ENCODE data around the gene PGPEP1. TPM values are rescaled to one million over a fixed set of nuclear protein-coding genes. Genes with fewer than 3 reads are reported as not detected.
"Not testable (repeated sequence)": the region's sequence is repeated elsewhere in the genome, so short reads cannot be mapped to it uniquely, and the experiment has no call there.

The PGPEP1 gene
- total RNA-seq, 4 donors from 2014 or later = 23.5 to 44.0 (median 27.9) TPM

DNA sequence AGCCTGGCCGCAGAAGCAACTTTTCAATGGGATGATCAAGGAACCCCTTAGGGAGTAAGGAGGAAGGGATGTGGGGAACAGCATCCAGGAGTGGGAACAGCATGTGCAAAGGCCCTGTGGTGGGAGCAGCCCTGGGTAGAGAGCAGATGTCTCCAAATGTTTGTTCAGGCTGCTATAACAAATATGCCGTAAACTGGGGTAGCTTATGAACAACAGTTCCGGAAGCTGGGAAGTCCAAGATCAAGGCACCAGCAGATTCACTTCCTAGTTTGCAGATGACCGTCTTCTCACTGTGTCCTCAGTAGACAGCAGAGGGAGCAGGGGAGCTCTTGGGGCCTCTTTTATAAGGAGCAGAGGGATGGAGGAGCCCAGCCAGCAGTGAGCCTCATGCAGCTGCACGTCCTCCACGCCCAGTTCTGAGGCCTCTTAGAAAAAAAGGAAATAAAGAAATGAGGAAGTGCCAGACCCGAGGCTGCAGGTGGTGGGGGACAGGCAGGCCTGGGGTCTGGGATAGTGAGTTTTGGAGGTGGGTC, 61.2 kb downstream of the PGPEP1 start:
- DNase-seq = peak in 1 of 2 donors; percentile 31
- TF ChIP-seq POLR2A (IDR thresholded peaks at IDR 0.05) = no peak
- TF ChIP-seq, protein P1, sequence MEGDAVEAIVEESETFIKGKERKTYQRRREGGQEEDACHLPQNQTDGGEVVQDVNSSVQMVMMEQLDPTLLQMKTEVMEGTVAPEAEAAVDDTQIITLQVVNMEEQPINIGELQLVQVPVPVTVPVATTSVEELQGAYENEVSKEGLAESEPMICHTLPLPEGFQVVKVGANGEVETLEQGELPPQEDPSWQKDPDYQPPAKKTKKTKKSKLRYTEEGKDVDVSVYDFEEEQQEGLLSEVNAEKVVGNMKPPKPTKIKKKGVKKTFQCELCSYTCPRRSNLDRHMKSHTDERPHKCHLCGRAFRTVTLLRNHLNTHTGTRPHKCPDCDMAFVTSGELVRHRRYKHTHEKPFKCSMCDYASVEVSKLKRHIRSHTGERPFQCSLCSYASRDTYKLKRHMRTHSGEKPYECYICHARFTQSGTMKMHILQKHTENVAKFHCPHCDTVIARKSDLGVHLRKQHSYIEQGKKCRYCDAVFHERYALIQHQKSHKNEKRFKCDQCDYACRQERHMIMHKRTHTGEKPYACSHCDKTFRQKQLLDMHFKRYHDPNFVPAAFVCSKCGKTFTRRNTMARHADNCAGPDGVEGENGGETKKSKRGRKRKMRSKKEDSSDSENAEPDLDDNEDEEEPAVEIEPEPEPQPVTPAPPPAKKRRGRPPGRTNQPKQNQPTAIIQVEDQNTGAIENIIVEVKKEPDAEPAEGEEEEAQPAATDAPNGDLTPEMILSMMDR (IDR thresholded peaks at IDR 0.05) = peak in 1 of 6 experiments; percentile 17
- Histone ChIP-seq H3K4me1 (peaks cover 0 to 11% of the 10 kb centered on the region in 2 donors), H3K27me3 (no peaks in the 10 kb centered on the region), H3K4me3 (replicated peaks in 1 of 3) (no peak overlapping the region), H3K27ac (no peak overlapping the region), H3K9me3 (no peaks in the 10 kb centered on the region), H3K36me3 (no peaks in the 10 kb centered on the region)
- 59 to 66% methylated on average over 7 of the region's 7 CpGs for WGBS, 2 donors
- intact Hi-C loops (cut with DNase I) = no loop called here

DNA sequence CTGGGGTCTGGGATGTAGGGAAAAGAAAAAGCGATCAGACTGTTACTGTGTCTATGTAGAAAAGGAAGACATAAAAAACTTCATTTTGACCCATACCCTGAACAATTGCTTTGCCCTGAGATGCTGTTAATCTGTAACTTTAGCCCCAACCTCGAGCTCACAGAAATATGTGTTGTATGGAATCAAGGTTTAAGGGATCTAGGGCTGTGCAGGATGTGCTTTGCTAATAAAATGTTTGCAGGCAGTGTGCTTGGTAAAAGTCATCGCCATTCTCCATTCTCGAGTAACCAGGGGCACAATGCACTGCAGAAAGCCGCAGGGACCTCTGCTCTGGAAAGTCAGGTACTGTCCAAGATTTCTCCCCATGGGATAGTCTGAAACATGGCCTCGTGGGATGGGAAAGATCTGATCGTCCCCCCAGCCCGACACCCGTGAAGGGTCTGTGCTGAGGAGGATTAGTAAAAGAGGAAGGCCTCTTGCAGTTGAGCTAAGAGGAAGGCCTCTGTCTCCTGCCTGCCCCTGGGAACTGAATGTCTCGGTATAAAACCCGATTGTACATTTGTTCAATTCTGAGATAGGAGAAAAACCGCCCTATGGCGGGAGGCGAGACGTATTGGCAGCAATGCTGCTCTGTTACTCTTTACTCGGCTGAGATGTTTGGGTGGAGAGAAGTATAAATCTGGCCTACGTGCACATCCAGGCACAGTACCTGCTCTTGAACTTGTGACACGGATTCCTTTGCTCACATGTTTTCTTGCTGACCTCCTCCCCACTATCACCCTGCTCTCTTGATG, 62.3 kb downstream of the PGPEP1 start:
- H3K9me3 ChIP-seq; intact Hi-C loops (cut with DNase I); H3K4me1 ChIP-seq; H3K36me3 ChIP-seq; H3K27ac ChIP-seq; H3K4me3 ChIP-seq (replicated peaks in 1 of 3); DNase-seq; H3K27me3 ChIP-seq: not testable (repeated sequence)
- 77 to 85% methylated on average over 18 of the region's 18 CpGs for WGBS, 2 donors

DNA sequence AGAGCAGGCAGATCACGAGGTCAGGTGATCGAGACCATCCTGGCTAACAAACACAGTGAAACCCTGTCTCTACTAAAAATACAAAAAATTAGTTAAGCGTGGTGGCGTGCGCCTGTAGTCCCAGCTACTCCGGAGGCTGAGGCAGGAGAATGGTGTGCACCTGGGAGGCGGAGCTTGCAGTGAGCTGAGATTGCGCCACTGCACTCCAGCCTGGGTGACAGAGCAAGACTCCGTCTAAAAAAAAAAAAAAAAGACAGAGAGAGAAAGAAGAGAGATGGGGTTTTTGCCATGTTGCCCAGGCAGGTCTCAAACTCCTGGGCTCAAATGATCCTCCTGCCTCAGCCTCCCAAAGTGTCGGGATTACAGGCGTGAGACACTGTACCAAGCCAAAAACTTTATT, 65.4 kb downstream of the PGPEP1 start:
- H3K36me3 ChIP-seq; H3K9me3 ChIP-seq; intact Hi-C loops (cut with DNase I); H3K27me3 ChIP-seq; DNase-seq; H3K4me3 ChIP-seq (replicated peaks in 1 of 3); H3K27ac ChIP-seq; H3K4me1 ChIP-seq: not testable (repeated sequence)
- WGBS, 2 donors = 88 to 93% methylated on average over 11 of the region's 11 CpGs

DNA sequence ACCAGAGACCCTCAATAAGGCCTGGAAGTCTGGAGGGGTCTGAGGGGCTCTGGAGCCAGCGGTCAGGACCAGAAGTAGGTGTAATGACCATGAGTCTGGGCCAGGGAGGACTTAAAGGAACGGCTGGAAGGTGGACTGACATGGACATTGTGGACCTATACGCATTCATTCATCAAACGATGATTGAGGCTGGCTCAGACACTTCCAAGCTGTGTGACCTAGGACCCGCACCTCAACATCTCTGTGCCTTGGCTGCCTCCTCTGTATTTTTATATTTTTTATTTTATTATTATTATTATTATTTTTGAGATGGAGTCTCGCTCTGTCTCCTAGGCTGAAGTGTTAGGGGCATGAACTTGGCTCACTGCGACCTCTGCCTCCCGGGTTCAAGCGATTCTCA, 66.4 kb downstream of the PGPEP1 start:
- Histone ChIP-seq H3K9me3 (no peaks in the 10 kb centered on the region), H3K27ac (no peak overlapping the region), H3K4me3 (replicated peaks in 1 of 3) (no peak overlapping the region), H3K4me1 (peaks cover 0 to 7% of the 10 kb centered on the region in 2 donors), H3K36me3 (no peaks in the 10 kb centered on the region), H3K27me3 (no peaks in the 10 kb centered on the region)
- 87 to 90% methylated on average over 9 of the region's 9 CpGs for WGBS, 2 donors
- no peak for DNase-seq
- intact Hi-C loops (cut with DNase I) = no loop called here
- TF ChIP-seq, protein P1 (IDR thresholded peaks at IDR 0.05) = no peak
- TF ChIP-seq POLR2A (IDR thresholded peaks at IDR 0.05) = no peak

DNA sequence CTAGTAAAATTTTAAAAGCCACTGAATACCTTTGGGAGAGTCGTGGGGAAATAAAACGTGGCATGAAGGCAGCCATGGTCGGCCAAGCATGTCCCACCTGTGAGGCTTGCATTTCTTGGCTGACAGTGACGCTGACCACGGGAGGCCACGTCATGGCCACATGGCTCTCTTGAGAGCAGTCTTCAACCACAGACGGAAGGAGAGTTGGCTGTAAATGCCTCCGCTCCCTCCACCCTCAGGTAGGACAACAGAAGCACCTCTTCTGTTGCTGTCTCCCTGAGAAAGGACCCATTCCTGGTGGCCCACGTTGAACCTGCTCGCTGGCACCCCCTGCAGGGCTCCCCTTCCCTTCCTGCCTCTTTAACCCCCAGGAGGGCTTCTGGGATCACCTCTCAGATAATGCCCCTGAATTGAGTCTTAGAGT, 67.7 kb downstream of the PGPEP1 start:
- Histone ChIP-seq H3K9me3 (no peaks in the 10 kb centered on the region), H3K36me3 (no peaks in the 10 kb centered on the region), H3K4me3 (replicated peaks in 1 of 3) (no peak overlapping the region), H3K27me3 (no peaks in the 10 kb centered on the region), H3K4me1 (peaks cover 0 to 7% of the 10 kb centered on the region in 2 donors), H3K27ac (peak overlapping the region in 1 of 3 donors; percentile 52)
- TF ChIP-seq, protein P1 (IDR thresholded peaks at IDR 0.05) = peak; percentile 11 to 40 (median 32)
- TF ChIP-seq POLR2A (IDR thresholded peaks at IDR 0.05) = peak in 1 of 2 donors; percentile 29
- DNase-seq = peak; percentile 85 to 87
- intact Hi-C loops (cut with DNase I) = no loop called here
- WGBS, 2 donors = 22 to 27% methylated on average over 10 of the region's 10 CpGs

DNA sequence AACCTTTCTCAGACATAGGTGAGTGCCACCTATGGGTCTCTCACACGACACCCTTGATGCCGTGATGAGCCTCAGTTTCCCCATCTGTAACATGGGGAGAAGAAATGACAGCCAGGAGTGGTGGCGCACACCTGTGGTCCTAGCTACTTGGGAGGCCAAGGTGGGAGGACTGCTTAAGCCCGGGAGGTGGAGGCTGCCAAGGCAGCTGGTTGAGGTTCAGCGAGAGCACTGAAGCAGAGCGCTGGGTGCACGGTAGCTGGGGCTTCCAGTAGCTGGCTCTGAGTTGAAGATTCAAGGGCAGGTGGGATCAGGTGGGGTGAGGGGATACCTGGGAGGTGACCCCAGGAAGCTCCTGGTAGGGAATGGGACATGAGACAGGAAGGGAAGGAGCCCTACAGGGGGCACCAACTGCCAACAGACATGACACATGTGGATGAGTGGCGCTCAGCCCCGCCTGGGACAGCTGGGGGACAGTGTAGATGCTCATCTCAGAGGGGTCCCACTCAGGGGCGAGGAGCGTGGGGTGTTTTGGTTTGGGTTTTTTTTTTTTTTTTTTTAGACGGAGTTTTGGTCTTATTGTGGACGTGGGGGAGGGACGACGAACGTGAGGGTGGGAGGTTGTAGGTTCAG, 72.3 kb downstream of the PGPEP1 start:
- 72 to 82% methylated on average over 15 to 16 of the region's 16 CpGs for WGBS, 2 donors
- intact Hi-C loops (cut with DNase I) = loop anchor here (5.0 to 10.0 kb wide), 3 partner anchors 60 to 208 kb away; partner anchors contain the start of gene RAB3A
- peaks cover 20 to 38% of the 10 kb centered on the region in 2 donors for H3K4me1 ChIP-seq
- no peak for TF ChIP-seq POLR2A (IDR thresholded peaks at IDR 0.05)
- TF ChIP-seq, protein P1 (IDR thresholded peaks at IDR 0.05) = no peak
- H3K27me3 ChIP-seq = no peaks in the 10 kb centered on the region
- no peak for DNase-seq
- H3K27ac ChIP-seq = no peak overlapping the region
- no peak overlapping the region for H3K4me3 ChIP-seq (replicated peaks in 1 of 3)
- H3K9me3 ChIP-seq = no peaks in the 10 kb centered on the region
- H3K36me3 ChIP-seq = no peaks in the 10 kb centered on the region
